ENCODE measurements around the gene SCAF4.

SCAF4 gene

GRCh38 chr21:31754708-31754960 is 22.7 kb upstream of the SCAF4 start:
- in situ Hi-C loops (cut with HindIII; ENCODE audit: low sequenced_read_pairs): no loop called here
- no peak for DNase-seq (ENCODE audit: low read depth)
- TF ChIP-seq CTCF (IDR thresholded peaks at IDR 0.05; ENCODE audit: low read depth, low read length, missing control alignments): no peak
- no peak overlapping the region for H3K4me3 ChIP-seq (ENCODE audit: low read depth, low read length)

- in situ Hi-C loops (cut with HindIII; ENCODE audit: low sequenced_read_pairs): no loop called here
- no peak for DNase-seq (ENCODE audit: low read depth)
- no peak overlapping the region for H3K4me3 ChIP-seq (ENCODE audit: low read depth, low read length)
- no peak for TF ChIP-seq CTCF (IDR thresholded peaks at IDR 0.05; ENCODE audit: low read depth, low read length, missing control alignments)
Observed at GRCh38 chr21:31753949-31754707, 22.2 kb upstream of the SCAF4 start.

- TF ChIP-seq CTCF (IDR thresholded peaks at IDR 0.05; ENCODE audit: low read depth, low read length, missing control alignments): no peak
- in situ Hi-C loops (cut with HindIII; ENCODE audit: low sequenced_read_pairs): no loop called here
- H3K4me3 ChIP-seq (ENCODE audit: low read depth, low read length): no peak overlapping the region
- no peak for DNase-seq (ENCODE audit: low read depth)
Observed at GRCh38 chr21:31752967-31753366, 21.0 kb upstream of the SCAF4 start.

GRCh38 chr21:31752352-31752751 is 20.4 kb upstream of the SCAF4 start:
- in situ Hi-C loops (cut with HindIII; ENCODE audit: low sequenced_read_pairs): no loop called here
- TF ChIP-seq CTCF (IDR thresholded peaks at IDR 0.05; ENCODE audit: low read depth, low read length, missing control alignments): no peak
- H3K4me3 ChIP-seq (ENCODE audit: low read depth, low read length): no peak overlapping the region
- no peak for DNase-seq (ENCODE audit: low read depth)

DNA sequence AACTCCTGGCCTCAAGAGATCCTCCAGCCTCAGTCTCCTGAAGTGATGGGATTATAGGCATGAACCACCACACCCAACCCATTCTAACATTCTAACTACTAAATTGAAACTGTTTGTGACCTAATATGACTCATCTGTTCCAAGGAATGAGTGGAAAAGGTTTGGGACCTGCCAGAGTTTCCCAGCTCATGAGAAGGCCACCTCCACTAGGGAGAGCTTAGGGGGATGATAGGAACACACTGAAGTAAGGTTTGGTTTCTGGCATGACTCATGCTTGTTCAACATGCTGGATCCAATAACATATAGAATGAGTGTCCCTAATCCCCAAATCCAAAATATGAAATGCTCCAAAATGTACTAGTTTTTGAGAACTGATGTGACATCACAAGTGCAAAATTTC is 18.9 kb upstream of the SCAF4 start:
- in situ Hi-C loops (cut with HindIII; ENCODE audit: low sequenced_read_pairs): no loop called here
- H3K4me3 ChIP-seq (ENCODE audit: low read depth, low read length): no peak overlapping the region
- no peak for TF ChIP-seq CTCF (IDR thresholded peaks at IDR 0.05; ENCODE audit: low read depth, low read length, missing control alignments)
- DNase-seq (ENCODE audit: low read depth): no peak

DNA sequence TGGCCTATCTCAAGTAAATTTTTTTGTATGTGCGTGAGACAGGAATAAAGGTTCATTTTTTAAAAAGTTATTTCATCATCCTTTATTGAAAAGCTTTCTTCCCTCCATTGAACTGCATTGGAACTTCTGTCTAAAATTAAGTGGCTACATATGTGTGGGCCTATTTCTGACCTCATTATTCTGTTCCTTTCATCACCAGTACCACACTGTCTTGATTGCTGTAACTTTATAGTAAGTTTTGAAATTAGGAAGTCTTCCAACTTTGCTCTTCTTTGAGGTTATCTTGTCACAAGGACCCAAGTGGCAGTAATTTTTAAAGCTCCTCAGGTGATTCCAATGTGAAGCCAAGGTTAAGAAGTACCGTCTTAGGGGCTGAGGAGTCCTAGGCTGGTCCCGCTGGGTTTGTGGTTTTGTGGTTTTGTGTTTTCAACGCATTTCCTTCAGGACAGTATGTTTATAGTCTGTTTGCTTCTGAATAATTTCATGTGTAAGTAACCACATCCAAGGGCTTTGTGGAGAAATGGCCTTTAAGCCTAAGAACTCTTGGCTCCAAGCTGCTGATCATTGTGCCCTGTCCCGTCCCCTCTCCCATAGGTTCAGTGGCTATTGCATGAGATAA is 12.4 kb upstream of the SCAF4 start:
- no peak for TF ChIP-seq CTCF (IDR thresholded peaks at IDR 0.05; ENCODE audit: low read depth, low read length, missing control alignments)
- DNase-seq (ENCODE audit: low read depth): no peak
- no peak overlapping the region for H3K4me3 ChIP-seq (ENCODE audit: low read depth, low read length)
- in situ Hi-C loops (cut with HindIII; ENCODE audit: low sequenced_read_pairs): no loop called here
